AG04450 (cell line): ENCODE results near the gene TAF6. TPM values are rescaled to one million over a fixed set of nuclear protein-coding genes. Genes with fewer than 3 reads are reported as not detected.

Experiments
- CTCF ChIA-PET: fragments of 300-600, 350-600 bp; formaldehyde crosslinking; extraction: SDS; loops from one replicate; lab custom pipeline; 2022; ENCODE audit warnings: antibody characterized with exemption, inconsistent platforms; lab: Charles Lee
- POLR2A ChIA-PET: fragments of 350-600 bp; formaldehyde crosslinking; extraction: SDS; loops from one replicate; lab custom pipeline; 2021; ENCODE audit warnings: antibody characterized with exemption, inconsistent platforms; lab: Yijun Ruan, JAX
- DNase-seq: peaks from one replicate; pipeline ENCODE4 v3.0.0-alpha.2; 2011; ENCODE audit warnings: low read depth, low spot score
- H3K27ac ChIP-seq: one replicate; pipeline ENCODE4 v1.5.1; 2012; ENCODE audit warnings: low read depth, low read length, control low read depth
- H3K27me3 ChIP-seq: one replicate; pipeline ENCODE4 v1.6.0; 2012; ENCODE audit warnings: low read length; ENCODE audit not compliant: control insufficient read depth, insufficient read depth
- H3K4me3 ChIP-seq: 2 replicates; pipeline ENCODE4 v1.5.1; 2011; ENCODE audit warnings: mild to moderate bottlenecking, low read depth, low read length, control low read depth
- H3K9me3 ChIP-seq: 2 replicates; pipeline ENCODE4 v1.5.1; 2012; ENCODE audit warnings: low read length; ENCODE audit not compliant: control insufficient read depth, insufficient read depth
- polyA plus RNA-seq: library from polyadenylated mRNA; depleted of rRNA; stranded (reverse); fragments of >200 nt; gene quantifications from 2 replicates; pipeline ENCODE4 v1.2.3, GENCODE V29; 2011
- TF ChIP-seq, protein P1 (sequence below): IDR thresholded peaks from 2 replicates; pipeline ENCODE4 v1.5.1; 2011; ENCODE audit warnings: low read depth, low read length, control low read depth, inconsistent platforms

Gene TAF6
- polyA plus RNA-seq, 1 experiment, result 28.2 TPM

DNA sequence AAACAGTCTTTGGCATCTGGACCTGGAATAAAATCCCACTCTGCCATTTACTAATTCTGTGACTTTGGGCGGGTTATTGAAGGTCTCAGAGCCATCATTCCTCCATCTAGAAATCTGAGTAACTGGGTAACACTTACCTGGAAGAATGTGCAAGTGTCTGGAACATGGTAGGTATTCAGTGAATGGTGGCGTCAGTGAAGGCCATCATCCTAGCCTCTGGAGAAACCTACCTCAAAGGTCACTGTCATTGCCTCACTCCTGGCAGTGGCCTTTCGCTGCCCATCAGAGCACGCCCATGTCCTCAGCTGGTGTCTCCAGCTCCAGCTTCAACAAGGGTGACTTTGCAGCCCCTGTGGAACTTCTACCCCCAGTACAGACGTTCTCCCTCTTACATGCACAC lies 44.7 kb upstream of the TAF6 start:
- POLR2A ChIA-PET, result no interaction called here

DNA sequence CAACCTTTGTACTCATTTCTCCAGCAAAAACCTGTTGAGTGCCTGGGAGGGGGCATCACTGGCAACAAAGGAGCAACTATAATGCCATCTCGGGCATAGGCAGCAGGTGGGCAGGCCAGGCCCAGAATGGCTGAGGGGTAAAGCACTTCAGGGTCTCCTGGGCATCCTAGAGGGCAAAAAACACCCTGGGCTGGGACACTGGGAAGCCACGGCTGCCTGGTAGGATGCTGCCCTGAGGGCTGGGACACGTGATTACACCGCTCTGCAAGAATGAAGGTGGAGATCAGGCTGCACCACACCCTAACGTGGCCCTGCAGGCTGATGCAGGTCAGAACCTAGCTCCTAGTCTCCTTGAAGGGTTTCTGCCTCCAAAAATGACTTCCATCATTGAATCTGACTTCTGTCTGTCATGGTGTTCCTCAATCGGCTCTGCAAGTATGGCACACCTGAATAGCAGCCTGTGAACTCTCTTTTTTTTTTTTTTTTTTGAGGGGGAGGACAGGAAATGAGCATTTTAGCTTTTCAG lies 43.9 kb upstream of the TAF6 start:
- H3K9me3 ChIP-seq, result no peaks in the 10 kb centered on the region
- H3K27ac ChIP-seq, result no peak overlapping the region
- peaks cover 2% of the 10 kb centered on the region for H3K27me3 ChIP-seq
- H3K4me3 ChIP-seq, result no peak overlapping the region
- CTCF ChIA-PET, result no interaction called here
- DNase-seq, result no peak
- TF ChIP-seq, protein P1, sequence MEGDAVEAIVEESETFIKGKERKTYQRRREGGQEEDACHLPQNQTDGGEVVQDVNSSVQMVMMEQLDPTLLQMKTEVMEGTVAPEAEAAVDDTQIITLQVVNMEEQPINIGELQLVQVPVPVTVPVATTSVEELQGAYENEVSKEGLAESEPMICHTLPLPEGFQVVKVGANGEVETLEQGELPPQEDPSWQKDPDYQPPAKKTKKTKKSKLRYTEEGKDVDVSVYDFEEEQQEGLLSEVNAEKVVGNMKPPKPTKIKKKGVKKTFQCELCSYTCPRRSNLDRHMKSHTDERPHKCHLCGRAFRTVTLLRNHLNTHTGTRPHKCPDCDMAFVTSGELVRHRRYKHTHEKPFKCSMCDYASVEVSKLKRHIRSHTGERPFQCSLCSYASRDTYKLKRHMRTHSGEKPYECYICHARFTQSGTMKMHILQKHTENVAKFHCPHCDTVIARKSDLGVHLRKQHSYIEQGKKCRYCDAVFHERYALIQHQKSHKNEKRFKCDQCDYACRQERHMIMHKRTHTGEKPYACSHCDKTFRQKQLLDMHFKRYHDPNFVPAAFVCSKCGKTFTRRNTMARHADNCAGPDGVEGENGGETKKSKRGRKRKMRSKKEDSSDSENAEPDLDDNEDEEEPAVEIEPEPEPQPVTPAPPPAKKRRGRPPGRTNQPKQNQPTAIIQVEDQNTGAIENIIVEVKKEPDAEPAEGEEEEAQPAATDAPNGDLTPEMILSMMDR, result no peak
- POLR2A ChIA-PET, result no interaction called here

More for the DNA sequence above, 44.7 kb upstream of the TAF6 start:
- Histone ChIP-seq H3K4me3 (no peak overlapping the region), H3K9me3 (no peaks in the 10 kb centered on the region), H3K27ac (no peak overlapping the region), H3K27me3 (peaks cover 2% of the 10 kb centered on the region)
- DNase-seq, result no peak
- TF ChIP-seq, protein P1, result no peak
- CTCF ChIA-PET, result no interaction called here

DNA sequence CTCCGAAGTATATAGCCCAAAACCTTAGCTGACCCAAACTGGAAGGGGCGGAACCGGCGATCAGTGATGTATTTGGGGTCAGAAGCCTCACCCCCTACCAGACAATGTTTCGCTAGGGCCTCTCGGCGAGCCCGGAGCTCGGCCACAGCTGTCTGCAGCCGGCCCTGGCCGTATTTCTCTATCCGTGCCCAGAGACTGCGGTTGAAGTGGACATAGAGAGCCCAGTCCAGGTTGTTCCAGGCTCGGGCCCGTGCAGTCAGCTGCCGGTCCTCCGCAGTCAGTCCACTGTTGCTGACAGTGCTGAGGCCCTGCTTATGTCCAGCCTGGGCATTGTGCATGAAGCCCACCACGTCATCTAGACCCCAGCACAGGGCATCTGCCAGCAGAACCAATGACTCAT lies 40.9 kb upstream of the TAF6 start:
- Histone ChIP-seq H3K27ac (no peak overlapping the region), H3K27me3 (no peaks in the 10 kb centered on the region), H3K9me3 (no peaks in the 10 kb centered on the region), H3K4me3 (no peak overlapping the region)
- TF ChIP-seq, protein P1, result no peak
- DNase-seq, result no peak
- CTCF ChIA-PET, result no interaction called here
- POLR2A ChIA-PET, result interaction anchor here (1.2 kb wide), 1 partner anchor 17 kb away, joined by 4 read pairs; the partner anchor contains the start of genes GPC2 and STAG3

DNA sequence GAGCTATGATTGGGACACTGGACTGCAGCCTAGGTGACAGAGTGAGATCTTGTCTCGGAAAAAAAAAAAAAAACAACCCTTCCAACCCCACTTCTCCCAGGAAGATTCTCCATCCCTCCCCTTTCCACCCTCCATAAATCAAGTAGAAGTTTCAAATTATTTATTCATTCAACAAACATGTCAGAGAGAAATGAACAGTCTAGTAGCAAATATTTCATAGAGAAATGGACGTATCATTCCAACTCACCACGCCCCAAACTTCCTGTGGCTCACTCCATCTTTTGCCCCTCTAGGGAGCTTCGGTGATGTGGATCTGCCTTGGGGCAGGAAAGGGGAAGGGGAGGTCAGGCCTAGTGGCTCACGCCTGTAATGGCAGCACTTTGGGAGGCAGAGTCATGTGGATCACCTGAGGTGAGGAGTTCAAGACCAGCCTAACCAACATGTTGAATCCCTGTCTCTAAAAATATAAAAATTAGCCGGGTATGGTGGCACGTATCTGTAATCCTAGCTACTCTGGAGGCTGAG lies 40.0 kb upstream of the TAF6 start:
- H3K27ac ChIP-seq, result peak overlapping the region; percentile 47
- peak overlapping the region; percentile 69 for H3K4me3 ChIP-seq
- H3K9me3 ChIP-seq, result no peaks in the 10 kb centered on the region
- no peak for DNase-seq
- POLR2A ChIA-PET, result interaction anchor here (0.6 to 1.2 kb wide), 3 partner anchors 9 to 40 kb away, joined by 3 to 5 read pairs (median 4); partner anchors contain the start of genes CNPY4, GAL3ST4, GPC2 and STAG3
- TF ChIP-seq, protein P1, result no peak
- H3K27me3 ChIP-seq, result no peaks in the 10 kb centered on the region
- CTCF ChIA-PET, result interaction anchor here (0.6 to 1.2 kb wide), 4 partner anchors 18 to 49 kb away, joined by 4 to 8 read pairs (median 4); no protein-coding TSS in a partner anchor
